Measurements from ENCODE around the gene STK40. TPM values are rescaled to one million over a fixed set of nuclear protein-coding genes. Genes with fewer than 3 reads are reported as not detected.

The STK40 gene
- total RNA-seq, 1 donor from 2014 or later = 34.2 TPM

- peak; percentile 77 for DNase-seq (ENCODE audit: low spot score)
These were observed 16.5 kb downstream of the STK40 start for GRCh38 chr1:36369061-36369861.

- no peak for DNase-seq (ENCODE audit: low spot score)
These were observed 17.9 kb downstream of the STK40 start for GRCh38 chr1:36367798-36368197.

- DNase-seq (ENCODE audit: low spot score) = no peak
These were observed 18.7 kb downstream of the STK40 start for GRCh38 chr1:36367066-36367465.

DNA sequence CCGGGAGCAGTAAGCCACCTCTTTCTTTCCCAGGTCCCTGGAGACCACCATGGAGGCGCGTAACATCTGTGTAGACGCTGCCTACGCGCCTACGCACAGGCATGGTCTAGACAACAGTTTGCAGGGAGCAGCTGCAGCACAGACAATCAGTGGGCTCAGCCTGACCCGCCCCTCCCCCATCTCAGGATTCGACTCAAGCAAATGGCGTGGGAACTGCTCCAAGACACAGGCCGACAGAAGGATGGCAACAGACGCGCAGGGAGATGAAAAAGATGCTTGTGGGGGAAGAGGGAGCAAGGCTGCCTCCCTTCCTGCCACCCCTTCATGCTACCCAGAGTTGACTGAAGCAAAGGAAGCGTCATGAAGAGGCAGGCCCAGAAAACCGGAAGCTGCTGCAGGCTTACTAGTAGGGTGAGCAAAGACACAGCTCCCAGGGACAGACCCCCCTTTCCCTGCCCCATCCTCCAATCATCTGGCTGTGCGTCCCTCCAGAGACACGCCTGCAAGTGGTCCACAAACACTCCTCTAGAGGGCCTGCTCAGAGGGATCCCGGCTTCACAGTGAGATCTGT lies 19.5 kb downstream of the STK40 start:
- no peak for DNase-seq (ENCODE audit: low spot score)

GRCh38 chr1:36365381-36365780 lies 20.3 kb downstream of the STK40 start:
- DNase-seq (ENCODE audit: low spot score) = no peak

DNA sequence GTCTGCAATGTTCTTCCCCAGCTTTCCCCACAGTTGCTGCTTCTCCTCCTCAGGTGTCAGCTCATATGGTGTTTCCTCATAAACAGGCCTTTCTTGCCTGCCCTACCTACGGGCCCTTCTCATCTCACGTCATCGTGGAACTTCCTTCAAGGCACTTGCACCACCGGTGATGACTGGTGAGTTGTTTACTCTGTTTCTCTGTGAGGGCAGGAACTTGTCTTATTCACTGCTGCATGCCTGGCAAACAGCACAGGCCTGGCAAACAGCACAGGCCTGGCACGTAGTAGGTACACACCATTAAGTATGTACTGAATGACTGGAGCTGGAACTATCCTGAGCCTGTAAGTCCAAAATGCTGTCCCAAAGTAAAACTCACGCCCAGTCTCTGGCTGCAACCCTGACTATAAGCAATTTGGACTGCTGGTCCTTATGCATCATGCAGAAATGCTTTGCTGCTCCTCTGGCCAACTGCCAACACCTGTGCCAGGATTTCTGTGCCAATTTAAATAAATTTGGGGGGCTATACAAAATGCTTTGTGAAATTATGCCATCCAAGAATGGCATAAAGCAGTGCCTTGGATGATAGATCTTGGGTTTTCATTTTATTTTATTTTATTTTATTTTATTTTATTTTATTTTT lies 25.7 kb downstream of the STK40 start:
- DNase-seq (ENCODE audit: low spot score) = no peak

DNA sequence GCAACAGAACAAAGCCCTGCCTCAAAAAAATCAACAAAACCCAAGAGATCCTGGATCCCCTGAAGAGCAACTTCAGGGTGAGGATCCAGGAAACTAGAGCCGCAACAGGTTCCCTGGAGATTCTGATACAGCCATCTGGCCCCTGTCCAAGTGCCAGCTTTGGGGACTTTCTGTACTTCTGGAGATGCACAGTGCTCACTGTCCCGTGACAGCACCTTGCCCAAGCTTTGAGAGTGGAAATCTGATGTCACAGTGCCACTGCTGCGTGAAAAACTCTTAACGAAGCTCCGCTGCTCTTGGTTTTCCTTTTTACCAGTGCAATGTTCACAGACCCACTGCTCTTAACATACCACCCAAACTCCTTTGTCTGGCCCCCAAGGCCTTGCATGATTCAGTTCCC lies 26.3 kb downstream of the STK40 start:
- DNase-seq (ENCODE audit: low spot score) = no peak

GRCh38 chr1:36358514-36359084 lies 27.1 kb downstream of the STK40 start:
- DNase-seq (ENCODE audit: low spot score) = no peak

DNA sequence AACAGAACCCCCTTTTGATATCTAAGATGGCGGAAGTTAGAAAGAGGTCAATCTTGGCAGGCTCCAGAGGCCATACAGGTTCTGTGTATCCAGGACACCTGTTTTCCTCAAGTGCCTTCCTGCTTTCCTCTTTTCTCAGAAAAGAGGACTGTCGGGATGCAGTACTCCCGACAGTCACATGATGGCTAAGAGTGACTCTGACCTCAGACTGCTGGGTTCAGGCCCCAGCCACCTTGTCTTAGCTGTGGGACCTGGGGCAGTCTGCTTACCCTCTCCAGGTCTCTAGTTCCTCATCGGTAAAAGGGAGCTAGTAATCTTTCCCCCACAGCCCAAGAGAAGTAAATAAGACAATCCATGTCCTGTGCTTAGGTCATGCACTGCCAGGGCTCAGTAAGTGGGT lies 29.9 kb downstream of the STK40 start:
- no peak for DNase-seq (ENCODE audit: low spot score)

DNA sequence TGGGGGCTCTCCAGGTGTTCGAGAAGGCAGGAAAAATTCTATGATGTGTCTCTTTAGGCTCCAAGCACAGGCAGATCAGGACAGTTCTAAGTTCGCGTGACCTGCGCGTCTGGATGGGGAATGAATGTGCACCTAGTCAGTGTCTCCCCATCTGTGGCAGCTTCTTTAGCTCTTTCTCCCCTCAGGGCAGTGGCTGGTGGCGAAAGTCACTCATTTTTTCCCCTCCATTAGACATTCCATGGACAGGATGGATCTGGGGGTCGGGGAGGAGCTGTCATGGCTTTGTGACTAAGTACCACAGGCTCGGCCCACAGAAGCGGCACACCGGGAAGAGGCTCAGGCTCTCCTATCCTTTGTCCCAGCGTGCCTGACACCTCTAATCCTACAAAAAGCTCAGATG lies 31.2 kb downstream of the STK40 start:
- no peak for DNase-seq (ENCODE audit: low spot score)

GRCh38 chr1:36352910-36353878 lies 32.5 kb downstream of the STK40 start:
- no peak for DNase-seq (ENCODE audit: low spot score)

GRCh38 chr1:36352125-36352909 lies 33.4 kb downstream of the STK40 start:
- no peak for DNase-seq (ENCODE audit: low spot score)

GRCh38 chr1:36351227-36351977 lies 34.3 kb downstream of the STK40 start:
- DNase-seq (ENCODE audit: low spot score) = no peak

- DNase-seq (ENCODE audit: low spot score) = no peak
These were observed 35.0 kb downstream of the STK40 start for GRCh38 chr1:36350659-36351226.

- DNase-seq (ENCODE audit: low spot score) = no peak
These were observed 35.9 kb downstream of the STK40 start for GRCh38 chr1:36349839-36350238.

DNA sequence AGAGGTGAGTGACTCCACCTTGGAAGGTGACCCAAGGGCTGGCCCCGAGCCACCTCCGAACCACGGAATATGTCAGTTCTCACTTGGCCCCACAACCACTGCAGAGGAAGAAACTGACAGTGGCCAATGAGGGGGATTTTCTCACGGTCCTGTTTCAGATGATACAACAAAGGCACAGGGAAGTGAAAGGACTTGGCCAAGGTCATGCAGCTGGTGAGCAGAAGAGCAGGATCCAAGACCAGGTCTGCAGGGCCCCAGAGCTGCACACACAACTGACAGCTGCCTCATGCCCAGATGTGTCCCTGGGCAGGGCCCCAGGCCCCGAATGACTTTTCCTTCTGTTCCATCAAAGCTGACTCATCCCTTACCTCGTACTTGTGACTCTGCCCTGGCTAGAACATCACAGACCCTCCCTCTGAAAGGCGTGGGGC lies 36.5 kb downstream of the STK40 start:
- no peak for DNase-seq (ENCODE audit: low spot score)

DNA sequence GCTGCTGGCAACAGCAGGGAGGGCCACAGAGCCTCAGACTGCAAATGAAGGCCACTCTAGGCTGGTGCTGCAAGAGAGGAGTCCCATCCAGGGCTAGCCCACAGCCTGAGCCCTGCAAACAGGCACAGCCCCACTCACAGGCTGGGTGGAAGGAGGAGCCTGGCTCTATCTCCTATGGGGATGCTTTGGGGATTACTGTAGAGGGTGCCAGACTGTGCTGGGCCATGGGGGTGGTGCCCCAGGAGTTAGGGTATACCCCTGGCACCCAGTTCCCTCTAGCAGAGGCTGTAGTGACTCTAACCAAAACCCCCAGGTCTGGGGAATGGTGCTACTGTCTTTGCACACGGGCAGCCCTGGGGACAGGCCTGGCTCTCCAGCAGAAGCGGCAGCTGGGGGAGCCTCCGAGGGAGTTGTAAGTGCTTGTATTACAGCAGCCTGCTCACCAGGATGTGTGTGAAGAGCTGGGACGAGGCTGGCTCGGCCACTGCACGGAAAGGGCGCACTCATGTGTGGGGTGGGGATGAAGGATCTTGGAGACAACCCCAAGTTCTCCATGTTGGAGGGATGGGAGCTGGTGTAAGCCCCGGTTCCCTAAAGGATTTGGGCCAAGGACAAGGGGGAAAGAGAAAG lies 38.9 kb downstream of the STK40 start:
- no peak for DNase-seq (ENCODE audit: low spot score)

- DNase-seq (ENCODE audit: low spot score) = no peak
These were observed 40.4 kb downstream of the STK40 start for GRCh38 chr1:36345353-36345752.

DNA sequence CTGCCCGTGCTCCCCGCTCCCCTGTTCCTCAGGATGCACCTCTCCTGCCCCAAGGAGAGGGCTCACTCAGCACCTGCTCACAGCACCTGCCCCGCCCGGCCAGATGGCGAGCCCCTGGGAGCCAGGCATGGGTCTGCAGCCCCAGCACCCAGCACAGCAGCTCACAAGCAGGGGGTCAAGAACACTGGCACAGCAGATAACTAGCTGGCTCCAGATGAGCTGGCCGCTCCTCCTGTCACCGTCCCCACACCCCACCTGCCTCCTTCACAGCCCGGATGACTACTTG lies 41.4 kb downstream of the STK40 start:
- no peak for DNase-seq (ENCODE audit: low spot score)

All from ureter (tissue), 1 donor.